Stomach (tissue), 4 donors: ENCODE measurements around the gene CD247.

ENCODE experiments used
- EP300 ChIP-seq: sonication (generic); formaldehyde crosslinking; IDR thresholded peaks from one replicate; pipeline ENCODE4 v1.6.1; 2017; ENCODE audit warnings: antibody characterized with exemption
- POLR2A ChIP-seq, 4 donors: fragments of 450-650 bp; IDR thresholded peaks; one replicate each; pipeline ENCODE4 v1.6.1; 2016; ENCODE audit warnings: antibody characterized with exemption in 4 of 4, control low read depth in 2 of 4, mild to moderate bottlenecking in 1 of 4, moderate library complexity in 1 of 4
- POLR2AphosphoS5 ChIP-seq, 3 donors: sonication (generic); formaldehyde crosslinking; IDR thresholded peaks; one replicate each; pipeline ENCODE4 v1.6.1; 2016; ENCODE audit warnings: antibody characterized with exemption in 3 of 3
- TF ChIP-seq, protein P1 (sequence below), 7 experiments: fragments of 450-650 bp in 4 of 7; fragments of 200-600 bp in 3 of 7; sonication (generic) in 3 of 7; IDR thresholded peaks; one replicate each; pipeline ENCODE4 v1.5.1; 2016 to 2019; ENCODE audit warnings: antibody characterized with exemption in 7 of 7, control low read depth in 2 of 7, mild to moderate bottlenecking in 1 of 7

DNA sequence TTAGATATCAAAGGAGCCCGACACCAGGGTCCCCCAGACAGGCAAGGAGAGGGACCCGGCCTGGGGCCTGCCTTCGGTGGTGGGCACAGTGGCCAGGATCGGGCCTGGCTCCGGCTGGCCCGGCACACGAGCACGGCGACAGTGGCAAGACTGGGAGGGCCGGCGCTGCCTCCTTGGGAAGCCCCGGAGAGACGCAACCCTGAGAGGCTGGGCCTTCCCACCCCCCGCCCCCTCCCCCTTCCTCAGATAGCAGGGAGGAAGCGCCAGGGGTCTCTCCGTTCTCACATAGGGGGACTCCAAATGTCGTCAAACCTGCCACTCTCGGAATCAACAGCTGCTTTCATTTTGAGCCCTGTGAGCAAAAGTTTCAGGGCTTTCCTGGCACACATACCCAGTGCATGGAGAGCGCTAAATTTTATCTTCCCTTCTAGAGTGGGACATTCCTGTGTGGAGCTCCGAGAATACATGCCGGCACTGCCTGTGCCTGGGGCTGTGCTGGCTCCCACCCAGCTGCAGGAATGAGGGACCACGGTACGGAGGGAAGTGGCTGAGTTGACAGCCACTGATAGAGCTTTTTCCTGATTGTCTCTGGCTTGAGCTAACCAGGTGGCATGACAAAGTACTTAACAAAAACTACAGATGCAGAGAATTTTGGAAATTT, 62.4 kb downstream of the CD247 start:
- TF ChIP-seq EP300, result no peak
- TF ChIP-seq, protein P1, sequence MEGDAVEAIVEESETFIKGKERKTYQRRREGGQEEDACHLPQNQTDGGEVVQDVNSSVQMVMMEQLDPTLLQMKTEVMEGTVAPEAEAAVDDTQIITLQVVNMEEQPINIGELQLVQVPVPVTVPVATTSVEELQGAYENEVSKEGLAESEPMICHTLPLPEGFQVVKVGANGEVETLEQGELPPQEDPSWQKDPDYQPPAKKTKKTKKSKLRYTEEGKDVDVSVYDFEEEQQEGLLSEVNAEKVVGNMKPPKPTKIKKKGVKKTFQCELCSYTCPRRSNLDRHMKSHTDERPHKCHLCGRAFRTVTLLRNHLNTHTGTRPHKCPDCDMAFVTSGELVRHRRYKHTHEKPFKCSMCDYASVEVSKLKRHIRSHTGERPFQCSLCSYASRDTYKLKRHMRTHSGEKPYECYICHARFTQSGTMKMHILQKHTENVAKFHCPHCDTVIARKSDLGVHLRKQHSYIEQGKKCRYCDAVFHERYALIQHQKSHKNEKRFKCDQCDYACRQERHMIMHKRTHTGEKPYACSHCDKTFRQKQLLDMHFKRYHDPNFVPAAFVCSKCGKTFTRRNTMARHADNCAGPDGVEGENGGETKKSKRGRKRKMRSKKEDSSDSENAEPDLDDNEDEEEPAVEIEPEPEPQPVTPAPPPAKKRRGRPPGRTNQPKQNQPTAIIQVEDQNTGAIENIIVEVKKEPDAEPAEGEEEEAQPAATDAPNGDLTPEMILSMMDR (IDR thresholded peaks at IDR 0.05), result no peak
- no peak for TF ChIP-seq POLR2A (IDR thresholded peaks at IDR 0.05)
- no peak for TF ChIP-seq POLR2AphosphoS5 (IDR thresholded peaks at IDR 0.05)
